Endothelial cell of umbilical vein (primary cell): ENCODE measurements around the gene ARL2BP.

Experiments used
- POLR2A ChIP-seq: IDR thresholded peaks from 2 replicates; pipeline ENCODE4 v1.6.1; 2012; ENCODE audit warnings: low read depth, mild to moderate bottlenecking, control low read depth, low read length
- POLR2AphosphoS5 ChIP-seq: IDR thresholded peaks from 2 replicates; pipeline ENCODE4 v1.6.1; 2012; ENCODE audit warnings: low read depth, mild to moderate bottlenecking, control low read depth, low read length, moderate library complexity; ENCODE audit not compliant: insufficient read depth
- TF ChIP-seq, protein P1 (sequence below), 2 donors: IDR thresholded peaks; 1 replicate in 1 of 2; 2 replicates in 1 of 2; pipeline ENCODE4 v1.5.1; 2011; ENCODE audit warnings: low read length in 2 of 2, mild to moderate bottlenecking in 2 of 2, moderate library complexity in 2 of 2, control low read depth in 1 of 2, inconsistent platforms in 1 of 2, low read depth in 1 of 2; ENCODE audit not compliant: insufficient read depth in 1 of 2; ENCODE audit errors: extremely low read depth in 1 of 2

DNA sequence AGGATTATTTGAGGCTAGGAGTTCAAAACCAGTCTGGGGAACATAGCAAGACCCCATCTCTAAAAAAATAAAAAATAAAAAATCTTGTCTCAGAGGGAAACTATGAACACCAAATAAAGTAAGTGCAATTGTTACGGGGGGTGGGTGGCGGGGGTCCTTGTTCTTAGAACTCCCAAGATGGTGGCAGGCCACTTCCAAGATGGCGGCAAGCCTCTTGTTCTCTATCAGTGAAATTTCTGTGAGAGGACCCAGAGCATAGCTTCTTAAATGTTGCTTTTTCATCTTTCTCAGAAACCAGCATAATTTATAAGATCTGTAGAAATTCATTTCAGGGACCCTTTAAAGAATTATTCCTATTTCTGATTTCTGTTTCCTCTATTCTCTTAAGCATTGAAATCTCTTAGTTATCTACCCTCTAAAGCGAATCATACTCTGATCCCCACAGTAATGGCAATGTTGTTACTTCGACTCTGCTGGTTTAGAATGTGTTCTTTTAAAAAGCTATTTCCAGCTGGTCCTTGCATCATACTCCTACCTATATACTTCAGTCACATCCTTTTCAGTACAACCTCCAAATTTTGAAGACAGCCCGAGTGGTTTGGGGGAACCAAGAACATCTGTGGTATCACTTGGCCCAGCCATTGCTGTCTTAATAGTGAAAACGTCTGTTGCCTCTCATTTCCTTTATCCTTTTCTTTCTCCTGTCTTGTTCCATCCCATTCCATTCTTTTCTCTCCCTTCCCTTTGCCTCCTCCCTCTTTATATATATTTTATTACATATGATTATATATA lies 42.8 kb upstream of the ARL2BP start:
- TF ChIP-seq, protein P1, sequence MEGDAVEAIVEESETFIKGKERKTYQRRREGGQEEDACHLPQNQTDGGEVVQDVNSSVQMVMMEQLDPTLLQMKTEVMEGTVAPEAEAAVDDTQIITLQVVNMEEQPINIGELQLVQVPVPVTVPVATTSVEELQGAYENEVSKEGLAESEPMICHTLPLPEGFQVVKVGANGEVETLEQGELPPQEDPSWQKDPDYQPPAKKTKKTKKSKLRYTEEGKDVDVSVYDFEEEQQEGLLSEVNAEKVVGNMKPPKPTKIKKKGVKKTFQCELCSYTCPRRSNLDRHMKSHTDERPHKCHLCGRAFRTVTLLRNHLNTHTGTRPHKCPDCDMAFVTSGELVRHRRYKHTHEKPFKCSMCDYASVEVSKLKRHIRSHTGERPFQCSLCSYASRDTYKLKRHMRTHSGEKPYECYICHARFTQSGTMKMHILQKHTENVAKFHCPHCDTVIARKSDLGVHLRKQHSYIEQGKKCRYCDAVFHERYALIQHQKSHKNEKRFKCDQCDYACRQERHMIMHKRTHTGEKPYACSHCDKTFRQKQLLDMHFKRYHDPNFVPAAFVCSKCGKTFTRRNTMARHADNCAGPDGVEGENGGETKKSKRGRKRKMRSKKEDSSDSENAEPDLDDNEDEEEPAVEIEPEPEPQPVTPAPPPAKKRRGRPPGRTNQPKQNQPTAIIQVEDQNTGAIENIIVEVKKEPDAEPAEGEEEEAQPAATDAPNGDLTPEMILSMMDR (IDR thresholded peaks at IDR 0.05; ENCODE audit: extremely low read depth in 1 of 2, insufficient read depth in 1 of 2, low read depth in 1 of 2, low read length in 2 of 2) = no peak
- TF ChIP-seq POLR2A = no peak
- no peak for TF ChIP-seq POLR2AphosphoS5
